Measurements from ENCODE around the gene ZNF44. TPM values are rescaled to one million over a fixed set of nuclear protein-coding genes. Genes with fewer than 3 reads are reported as not detected.

The ZNF44 gene
- total RNA-seq, 2 donors from 2014 or later: 4.6 to 8.6 TPM

DNA sequence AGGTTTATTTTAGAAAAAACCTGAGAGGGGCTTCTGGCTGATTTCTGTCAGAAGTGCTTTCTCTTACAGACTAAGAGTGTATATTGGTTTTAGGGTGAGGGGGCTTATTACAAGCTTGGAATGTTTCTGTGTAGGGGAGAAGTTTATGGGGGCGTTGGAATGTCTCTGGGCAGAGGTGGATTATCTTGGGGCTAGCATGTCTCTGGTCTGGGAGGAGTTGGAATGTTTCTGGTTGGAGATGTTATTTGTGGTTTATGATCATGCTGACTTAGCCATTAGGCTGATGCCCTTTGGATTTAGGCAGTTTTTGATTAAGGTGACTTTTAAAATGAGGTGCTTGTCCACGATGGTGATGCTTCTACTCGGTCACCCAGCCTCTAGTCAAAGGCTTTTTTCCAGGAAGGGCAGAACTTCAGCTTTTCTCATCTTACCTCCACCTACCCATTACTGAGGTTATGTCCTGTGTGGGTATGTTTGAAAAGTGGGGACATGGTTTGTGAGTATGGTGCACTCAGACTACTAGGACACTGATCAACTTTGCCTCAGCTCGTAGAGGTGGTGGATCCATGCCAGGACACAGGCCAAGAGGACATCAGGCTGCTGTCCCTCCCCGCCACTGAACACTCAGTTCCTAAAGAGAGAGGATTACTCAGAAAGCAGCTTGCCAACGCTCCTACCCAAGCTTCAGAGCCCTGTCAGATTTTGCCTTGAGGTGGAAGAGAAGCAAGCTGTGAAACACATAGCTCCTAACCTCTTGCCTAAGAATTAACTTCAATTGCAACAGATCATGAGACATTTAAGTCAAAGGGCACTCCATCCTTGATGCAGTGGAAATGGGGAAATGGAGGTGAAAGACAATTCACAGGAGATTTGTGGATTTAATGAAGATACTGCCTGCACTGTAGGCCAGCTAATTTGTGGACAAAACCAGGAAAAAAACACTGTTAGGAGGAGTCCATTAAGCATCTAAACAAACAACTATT lies 63.6 kb downstream of the ZNF44 start:
- H3K27me3 ChIP-seq: no peaks in the 10 kb centered on the region
- H3K27ac ChIP-seq: peak overlapping the region in 1 of 2 donors; percentile 66
- no peaks in the 10 kb centered on the region for H3K36me3 ChIP-seq
- no peaks in the 10 kb centered on the region for H3K9me3 ChIP-seq
- no peak for DNase-seq (ENCODE audit: low spot score)
- H3K4me1 ChIP-seq: peaks cover 0 to 4% of the 10 kb centered on the region in 2 donors
- no peak overlapping the region for H3K4me3 ChIP-seq
- TF ChIP-seq, protein P1, sequence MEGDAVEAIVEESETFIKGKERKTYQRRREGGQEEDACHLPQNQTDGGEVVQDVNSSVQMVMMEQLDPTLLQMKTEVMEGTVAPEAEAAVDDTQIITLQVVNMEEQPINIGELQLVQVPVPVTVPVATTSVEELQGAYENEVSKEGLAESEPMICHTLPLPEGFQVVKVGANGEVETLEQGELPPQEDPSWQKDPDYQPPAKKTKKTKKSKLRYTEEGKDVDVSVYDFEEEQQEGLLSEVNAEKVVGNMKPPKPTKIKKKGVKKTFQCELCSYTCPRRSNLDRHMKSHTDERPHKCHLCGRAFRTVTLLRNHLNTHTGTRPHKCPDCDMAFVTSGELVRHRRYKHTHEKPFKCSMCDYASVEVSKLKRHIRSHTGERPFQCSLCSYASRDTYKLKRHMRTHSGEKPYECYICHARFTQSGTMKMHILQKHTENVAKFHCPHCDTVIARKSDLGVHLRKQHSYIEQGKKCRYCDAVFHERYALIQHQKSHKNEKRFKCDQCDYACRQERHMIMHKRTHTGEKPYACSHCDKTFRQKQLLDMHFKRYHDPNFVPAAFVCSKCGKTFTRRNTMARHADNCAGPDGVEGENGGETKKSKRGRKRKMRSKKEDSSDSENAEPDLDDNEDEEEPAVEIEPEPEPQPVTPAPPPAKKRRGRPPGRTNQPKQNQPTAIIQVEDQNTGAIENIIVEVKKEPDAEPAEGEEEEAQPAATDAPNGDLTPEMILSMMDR (IDR thresholded peaks at IDR 0.05): no peak

DNA sequence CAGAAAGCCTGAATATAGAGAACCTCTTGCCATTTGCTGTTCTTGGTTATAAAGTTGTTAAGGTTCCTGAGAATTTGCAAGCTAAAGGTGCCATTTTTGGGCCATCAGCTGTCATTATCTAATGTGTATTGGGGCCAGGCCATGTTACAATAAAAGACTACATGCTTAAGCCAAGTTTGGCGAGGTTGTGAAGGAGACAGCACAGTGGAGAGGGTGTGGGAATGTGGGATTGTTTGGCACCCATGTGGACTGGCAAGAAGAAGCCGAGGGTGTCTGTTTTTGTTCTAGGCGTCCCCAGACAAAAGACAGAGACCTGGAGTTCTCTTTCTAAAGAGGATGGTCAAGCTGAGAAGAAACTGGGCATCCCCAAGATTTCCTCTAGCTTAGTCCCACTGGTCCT lies 64.7 kb downstream of the ZNF44 start:
- Histone ChIP-seq H3K27me3 (no peaks in the 10 kb centered on the region), H3K36me3 (no peaks in the 10 kb centered on the region), H3K27ac (peak overlapping the region in 1 of 2 donors; percentile 66), H3K4me1 (peaks cover 0 to 4% of the 10 kb centered on the region in 2 donors), H3K9me3 (no peaks in the 10 kb centered on the region), H3K4me3 (no peak overlapping the region)
- TF ChIP-seq, protein P1 (IDR thresholded peaks at IDR 0.05): no peak
- no peak for DNase-seq (ENCODE audit: low spot score)

DNA sequence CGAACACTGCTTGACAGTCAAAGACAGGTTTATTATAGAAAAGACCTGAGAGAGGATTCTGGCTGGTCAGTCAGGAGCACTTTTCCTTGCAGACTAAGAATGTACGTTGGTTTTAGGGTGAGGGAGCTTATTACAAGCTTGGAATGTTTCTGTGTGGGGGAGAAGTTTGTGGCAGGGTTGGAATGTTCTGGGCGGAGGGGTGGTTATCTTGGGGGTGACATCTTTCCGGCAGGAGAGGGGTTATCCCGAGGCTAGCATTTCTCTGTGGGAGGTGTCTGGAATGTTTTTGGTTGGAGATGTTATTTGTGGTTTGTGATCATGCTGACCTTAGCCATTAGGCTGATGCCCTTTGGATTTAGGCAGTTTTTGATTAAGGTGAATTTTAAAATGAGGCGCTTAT lies 70.0 kb downstream of the ZNF44 start:
- Histone ChIP-seq H3K4me3 (no peak overlapping the region), H3K27me3 (no peaks in the 10 kb centered on the region), H3K4me1 (no peaks in the 10 kb centered on the region), H3K27ac (no peak overlapping the region), H3K36me3 (peaks cover 6% of the 10 kb centered on the region), H3K9me3 (no peaks in the 10 kb centered on the region)
- DNase-seq (ENCODE audit: low spot score): no peak
- TF ChIP-seq, protein P1 (IDR thresholded peaks at IDR 0.05): no peak

DNA sequence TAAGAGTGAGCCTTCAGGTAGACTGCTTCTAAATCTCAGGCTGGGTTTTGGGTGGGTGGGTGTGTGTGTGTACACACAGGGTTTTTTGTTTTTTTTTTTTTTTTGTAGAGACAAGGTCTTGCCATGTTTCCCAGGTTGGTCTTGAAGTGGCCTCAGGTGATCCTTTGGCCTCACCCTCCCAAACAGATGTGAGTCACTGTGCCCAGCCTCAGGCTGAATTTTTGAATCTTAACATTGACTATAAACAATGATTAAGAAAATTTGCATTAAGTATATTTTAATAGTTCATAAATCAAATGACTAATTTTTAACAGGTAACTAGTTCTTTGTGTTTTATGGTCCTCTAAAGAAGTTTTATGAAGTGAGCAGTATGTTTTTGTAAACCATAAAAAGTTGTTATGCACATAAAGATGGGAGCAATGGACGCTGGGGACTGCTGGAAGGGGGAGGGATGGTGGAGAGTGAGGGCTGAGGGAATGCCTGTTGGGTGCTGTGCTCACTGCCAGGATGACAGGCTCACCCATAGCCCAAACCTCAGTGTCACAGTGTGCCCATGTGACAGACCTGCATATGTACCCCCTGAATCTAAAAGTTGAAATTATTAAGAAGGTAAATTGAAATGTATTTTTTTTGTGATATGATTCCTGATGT lies 71.6 kb downstream of the ZNF44 start:
- Histone ChIP-seq H3K36me3 (peaks cover 6% of the 10 kb centered on the region), H3K4me1 (no peaks in the 10 kb centered on the region), H3K27ac (no peak overlapping the region), H3K4me3 (no peak overlapping the region), H3K27me3 (no peaks in the 10 kb centered on the region), H3K9me3 (peaks cover 0 to 10% of the 10 kb centered on the region in 2 donors)
- TF ChIP-seq, protein P1 (IDR thresholded peaks at IDR 0.05): no peak
- DNase-seq (ENCODE audit: low spot score): no peak

Other genes starting within 250 kb of the ZNF44 start
- gene ZNF878, start 241.9 kb downstream of the ZNF44 start, total RNA-seq: under 1 TPM; 0.20 to 0.26 TPM
- 10 to 100 TPM in 1 of 2 donors, 1 to 10 TPM in 1; 6.2 to 10.8 TPM for gene ZNF844, start 230.2 kb downstream of the ZNF44 start, total RNA-seq
- gene ZNF20, start 154.5 kb downstream of the ZNF44 start, total RNA-seq: 1 to 10 TPM in 1 of 2 donors, under 1 TPM in 1; 0.79 to 1.4 TPM
- 1 to 10 TPM; 3.2 to 6.3 TPM for gene ZNF625, start 138.1 kb downstream of the ZNF44 start, total RNA-seq
- 1 to 10 TPM; 3.2 to 3.6 TPM for gene ZNF136, start 131.8 kb downstream of the ZNF44 start, total RNA-seq
- gene ZNF563, start 38.8 kb upstream of the ZNF44 start, total RNA-seq: 1 to 10 TPM; 4.7 to 7.6 TPM
- 1 to 10 TPM; 1.0 to 1.8 TPM for gene ZNF442, start 70.8 kb upstream of the ZNF44 start, total RNA-seq
- 1 to 10 TPM; 2.0 to 2.2 TPM for gene ZNF799, start 106.4 kb upstream of the ZNF44 start, total RNA-seq
- 1 to 10 TPM; 1.7 to 2.6 TPM for gene ZNF443, start 146.1 kb upstream of the ZNF44 start, total RNA-seq
- 1 to 10 TPM; 1.6 to 2.0 TPM for gene ZNF709, start 189.9 kb upstream of the ZNF44 start, total RNA-seq